ENCODE results near the gene DYNLT1.

Gene DYNLT1

GRCh38 chr6:158631678-158632537, 12.6 kb downstream of the DYNLT1 start:
- no peak overlapping the region for H3K4me3 ChIP-seq (replicated peaks; ENCODE audit: low read depth, low read length)
- TF ChIP-seq, protein P1, sequence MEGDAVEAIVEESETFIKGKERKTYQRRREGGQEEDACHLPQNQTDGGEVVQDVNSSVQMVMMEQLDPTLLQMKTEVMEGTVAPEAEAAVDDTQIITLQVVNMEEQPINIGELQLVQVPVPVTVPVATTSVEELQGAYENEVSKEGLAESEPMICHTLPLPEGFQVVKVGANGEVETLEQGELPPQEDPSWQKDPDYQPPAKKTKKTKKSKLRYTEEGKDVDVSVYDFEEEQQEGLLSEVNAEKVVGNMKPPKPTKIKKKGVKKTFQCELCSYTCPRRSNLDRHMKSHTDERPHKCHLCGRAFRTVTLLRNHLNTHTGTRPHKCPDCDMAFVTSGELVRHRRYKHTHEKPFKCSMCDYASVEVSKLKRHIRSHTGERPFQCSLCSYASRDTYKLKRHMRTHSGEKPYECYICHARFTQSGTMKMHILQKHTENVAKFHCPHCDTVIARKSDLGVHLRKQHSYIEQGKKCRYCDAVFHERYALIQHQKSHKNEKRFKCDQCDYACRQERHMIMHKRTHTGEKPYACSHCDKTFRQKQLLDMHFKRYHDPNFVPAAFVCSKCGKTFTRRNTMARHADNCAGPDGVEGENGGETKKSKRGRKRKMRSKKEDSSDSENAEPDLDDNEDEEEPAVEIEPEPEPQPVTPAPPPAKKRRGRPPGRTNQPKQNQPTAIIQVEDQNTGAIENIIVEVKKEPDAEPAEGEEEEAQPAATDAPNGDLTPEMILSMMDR (IDR thresholded peaks at IDR 0.05; ENCODE audit: low read length, missing control alignments), result no peak

GRCh38 chr6:158630938-158631616, 13.5 kb downstream of the DYNLT1 start:
- H3K4me3 ChIP-seq (replicated peaks; ENCODE audit: low read depth, low read length), result no peak overlapping the region
- DNase-seq (ENCODE audit: low read depth), result peak; percentile 77
- TF ChIP-seq, protein P1 (IDR thresholded peaks at IDR 0.05; ENCODE audit: low read length, missing control alignments), result no peak

More at GRCh38 chr6:158631678-158632537, 12.6 kb downstream of the DYNLT1 start:
- peak; percentile 89 for DNase-seq (ENCODE audit: low read depth)

GRCh38 chr6:158629367-158630221, 14.9 kb downstream of the DYNLT1 start:
- no peak overlapping the region for H3K4me3 ChIP-seq (replicated peaks; ENCODE audit: low read depth, low read length)
- DNase-seq (ENCODE audit: low read depth), result no peak
- TF ChIP-seq, protein P1 (IDR thresholded peaks at IDR 0.05; ENCODE audit: low read length, missing control alignments), result no peak

GRCh38 chr6:158628542-158628941, 16.0 kb downstream of the DYNLT1 start:
- no peak overlapping the region for H3K4me3 ChIP-seq (replicated peaks; ENCODE audit: low read depth, low read length)
- DNase-seq (ENCODE audit: low read depth), result no peak
- TF ChIP-seq, protein P1 (IDR thresholded peaks at IDR 0.05; ENCODE audit: low read length, missing control alignments), result no peak

- no peak for DNase-seq (ENCODE audit: low read depth)
- no peak overlapping the region for H3K4me3 ChIP-seq (replicated peaks; ENCODE audit: low read depth, low read length)
- TF ChIP-seq, protein P1 (IDR thresholded peaks at IDR 0.05; ENCODE audit: low read length, missing control alignments), result no peak
Observed at GRCh38 chr6:158627940-158628211, 16.7 kb downstream of the DYNLT1 start.

DNA sequence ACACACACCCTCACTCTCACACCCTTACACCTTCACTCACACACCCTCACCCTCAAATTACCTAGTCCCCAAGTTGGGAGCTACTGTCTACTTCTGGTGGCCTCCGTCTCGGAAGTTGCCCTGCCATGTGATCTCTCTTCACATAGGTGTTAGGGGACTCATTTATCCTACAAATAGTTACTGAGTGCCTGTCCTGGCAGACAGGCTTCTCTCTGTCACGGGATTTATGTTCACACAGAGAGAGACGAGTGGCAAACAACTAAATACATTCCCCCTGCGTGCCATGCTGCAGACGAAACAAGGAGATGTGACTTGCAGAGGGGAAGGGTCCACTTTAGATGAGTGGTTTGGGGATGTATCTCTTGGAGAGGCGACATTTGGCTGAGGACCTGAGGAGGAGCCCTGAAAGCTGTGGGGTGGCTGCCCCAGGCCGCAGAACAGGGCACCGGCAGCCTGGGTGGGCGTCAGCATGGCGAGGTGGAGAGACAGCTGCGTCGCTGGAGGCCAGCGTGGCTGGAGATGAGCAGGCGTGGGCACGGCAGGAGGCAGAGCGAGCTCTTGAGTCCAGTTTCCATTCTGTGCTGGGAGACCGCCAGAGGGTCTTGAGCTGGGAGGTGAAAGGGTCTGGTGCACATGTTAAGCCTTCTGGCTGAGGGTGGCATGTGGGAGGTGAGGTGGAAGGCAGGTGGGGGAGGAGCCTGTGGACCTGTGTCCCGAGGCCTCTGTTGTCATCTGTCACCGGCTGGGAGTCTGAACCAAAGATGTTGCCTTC, 17.2 kb downstream of the DYNLT1 start:
- no peak for DNase-seq (ENCODE audit: low read depth)
- TF ChIP-seq, protein P1 (IDR thresholded peaks at IDR 0.05; ENCODE audit: low read length, missing control alignments), result no peak
- no peak overlapping the region for H3K4me3 ChIP-seq (replicated peaks; ENCODE audit: low read depth, low read length)

Measured in fibroblast of pulmonary artery (primary cell).